Activated CD4-positive, alpha-beta T cell treated with anti-CD3 and anti-CD28 coated beads, Interleukin-2, amount 50 U/mL, for 16 hours (primary cell): ENCODE measurements around the gene DOC2A.

ENCODE experiments used
- DNase-seq: peaks from one replicate; pipeline ENCODE4 v3.0.0-alpha.2; 2020

The DOC2A gene

GRCh38 chr16:29987371-29988085 lies 23.3 kb downstream of the DOC2A start:
- no peak for DNase-seq

GRCh38 chr16:29986931-29987330 lies 23.9 kb downstream of the DOC2A start:
- DNase-seq: no peak

GRCh38 chr16:29986231-29986630 lies 24.6 kb downstream of the DOC2A start:
- DNase-seq: no peak

GRCh38 chr16:29985271-29985811 lies 25.5 kb downstream of the DOC2A start:
- no peak for DNase-seq

- no peak for DNase-seq
Observed at GRCh38 chr16:29984764-29985147, 26.1 kb downstream of the DOC2A start.

GRCh38 chr16:29984137-29984763 lies 26.6 kb downstream of the DOC2A start:
- DNase-seq: no peak

- no peak for DNase-seq
Observed at GRCh38 chr16:29983420-29984136, 27.2 kb downstream of the DOC2A start.

GRCh38 chr16:29982560-29983419 lies 28.0 kb downstream of the DOC2A start:
- DNase-seq: no peak

- DNase-seq: no peak
Observed at GRCh38 chr16:29978564-29979270, 32.1 kb downstream of the DOC2A start.

- DNase-seq: no peak
Observed at GRCh38 chr16:29978081-29978480, 32.7 kb downstream of the DOC2A start.

- no peak for DNase-seq
Observed at GRCh38 chr16:29977063-29977825, 33.6 kb downstream of the DOC2A start.

GRCh38 chr16:29975811-29976511 lies 34.9 kb downstream of the DOC2A start:
- DNase-seq: no peak

GRCh38 chr16:29975134-29975538 lies 35.7 kb downstream of the DOC2A start:
- no peak for DNase-seq

- no peak for DNase-seq
Observed at GRCh38 chr16:29974291-29975133, 36.3 kb downstream of the DOC2A start.

GRCh38 chr16:29973384-29974246 lies 37.2 kb downstream of the DOC2A start, which contains the start of gene TAOK2:
Gene TAOK2 (plus strand): TSS chr16:29973868. CDS start chr16:29977773, 3,905 bp downstream.
- peak; percentile 99 for DNase-seq

GRCh38 chr16:29972992-29973383 lies 37.8 kb downstream of the DOC2A start:
- no peak for DNase-seq

- no peak for DNase-seq
Observed at GRCh38 chr16:29972500-29972899, 38.3 kb downstream of the DOC2A start.

- DNase-seq: no peak
Observed at GRCh38 chr16:29971304-29971703, 39.5 kb downstream of the DOC2A start.

- no peak for DNase-seq
Observed at GRCh38 chr16:29968205-29968604, 42.6 kb downstream of the DOC2A start.
